ENCODE results near the gene SLC25A43.

DNA sequence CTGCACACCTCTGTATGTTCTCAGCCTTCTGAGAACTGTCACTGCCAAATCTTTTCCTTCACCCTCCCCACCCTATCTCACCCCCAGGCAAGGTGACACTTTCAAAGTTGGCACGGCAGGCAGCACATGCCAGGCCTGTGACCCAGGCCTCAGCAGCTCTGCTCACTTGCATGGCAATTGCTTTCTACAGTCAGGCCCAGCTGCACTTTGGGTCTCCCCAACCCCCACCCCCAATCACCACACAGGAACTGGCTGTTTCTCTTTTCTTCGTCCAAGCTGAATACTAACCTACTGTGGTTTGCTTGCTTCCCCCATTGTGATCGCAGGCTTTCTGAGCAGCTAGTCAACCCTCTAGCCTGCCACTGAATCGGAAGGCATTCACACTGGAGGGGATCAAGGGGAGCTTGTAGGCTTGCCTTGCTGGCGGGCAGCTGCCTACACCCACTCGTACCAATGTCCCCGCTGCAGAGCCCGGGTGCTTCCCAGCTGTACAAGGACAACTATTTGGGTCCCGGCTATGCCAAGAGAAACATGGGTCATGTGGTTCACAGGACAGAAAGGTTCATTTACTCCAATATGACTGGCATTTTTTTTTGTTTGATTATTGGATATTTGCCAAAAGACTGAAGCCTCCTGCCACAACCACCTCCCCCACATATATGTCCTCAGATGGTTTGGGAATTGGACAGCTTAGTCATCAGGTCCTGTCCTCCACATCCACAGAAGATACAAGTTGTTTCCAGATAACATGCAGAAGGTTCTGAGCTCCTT is 28.1 kb downstream of the SLC25A43 start:
- TF ChIP-seq, protein P1, sequence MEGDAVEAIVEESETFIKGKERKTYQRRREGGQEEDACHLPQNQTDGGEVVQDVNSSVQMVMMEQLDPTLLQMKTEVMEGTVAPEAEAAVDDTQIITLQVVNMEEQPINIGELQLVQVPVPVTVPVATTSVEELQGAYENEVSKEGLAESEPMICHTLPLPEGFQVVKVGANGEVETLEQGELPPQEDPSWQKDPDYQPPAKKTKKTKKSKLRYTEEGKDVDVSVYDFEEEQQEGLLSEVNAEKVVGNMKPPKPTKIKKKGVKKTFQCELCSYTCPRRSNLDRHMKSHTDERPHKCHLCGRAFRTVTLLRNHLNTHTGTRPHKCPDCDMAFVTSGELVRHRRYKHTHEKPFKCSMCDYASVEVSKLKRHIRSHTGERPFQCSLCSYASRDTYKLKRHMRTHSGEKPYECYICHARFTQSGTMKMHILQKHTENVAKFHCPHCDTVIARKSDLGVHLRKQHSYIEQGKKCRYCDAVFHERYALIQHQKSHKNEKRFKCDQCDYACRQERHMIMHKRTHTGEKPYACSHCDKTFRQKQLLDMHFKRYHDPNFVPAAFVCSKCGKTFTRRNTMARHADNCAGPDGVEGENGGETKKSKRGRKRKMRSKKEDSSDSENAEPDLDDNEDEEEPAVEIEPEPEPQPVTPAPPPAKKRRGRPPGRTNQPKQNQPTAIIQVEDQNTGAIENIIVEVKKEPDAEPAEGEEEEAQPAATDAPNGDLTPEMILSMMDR (IDR thresholded peaks at IDR 0.05; ENCODE audit: insufficient read depth, low read length), result no peak
- TF ChIP-seq SPI1 (IDR thresholded peaks at IDR 0.05; ENCODE audit: borderline replicate concordance, low read depth), result no peak
- TF ChIP-seq POLR2AphosphoS5 (IDR thresholded peaks at IDR 0.05; ENCODE audit: low read depth), result peak; percentile 61
- TF ChIP-seq GABPA (IDR thresholded peaks at IDR 0.05; ENCODE audit: low read depth), result no peak
- TF ChIP-seq, protein P2, sequence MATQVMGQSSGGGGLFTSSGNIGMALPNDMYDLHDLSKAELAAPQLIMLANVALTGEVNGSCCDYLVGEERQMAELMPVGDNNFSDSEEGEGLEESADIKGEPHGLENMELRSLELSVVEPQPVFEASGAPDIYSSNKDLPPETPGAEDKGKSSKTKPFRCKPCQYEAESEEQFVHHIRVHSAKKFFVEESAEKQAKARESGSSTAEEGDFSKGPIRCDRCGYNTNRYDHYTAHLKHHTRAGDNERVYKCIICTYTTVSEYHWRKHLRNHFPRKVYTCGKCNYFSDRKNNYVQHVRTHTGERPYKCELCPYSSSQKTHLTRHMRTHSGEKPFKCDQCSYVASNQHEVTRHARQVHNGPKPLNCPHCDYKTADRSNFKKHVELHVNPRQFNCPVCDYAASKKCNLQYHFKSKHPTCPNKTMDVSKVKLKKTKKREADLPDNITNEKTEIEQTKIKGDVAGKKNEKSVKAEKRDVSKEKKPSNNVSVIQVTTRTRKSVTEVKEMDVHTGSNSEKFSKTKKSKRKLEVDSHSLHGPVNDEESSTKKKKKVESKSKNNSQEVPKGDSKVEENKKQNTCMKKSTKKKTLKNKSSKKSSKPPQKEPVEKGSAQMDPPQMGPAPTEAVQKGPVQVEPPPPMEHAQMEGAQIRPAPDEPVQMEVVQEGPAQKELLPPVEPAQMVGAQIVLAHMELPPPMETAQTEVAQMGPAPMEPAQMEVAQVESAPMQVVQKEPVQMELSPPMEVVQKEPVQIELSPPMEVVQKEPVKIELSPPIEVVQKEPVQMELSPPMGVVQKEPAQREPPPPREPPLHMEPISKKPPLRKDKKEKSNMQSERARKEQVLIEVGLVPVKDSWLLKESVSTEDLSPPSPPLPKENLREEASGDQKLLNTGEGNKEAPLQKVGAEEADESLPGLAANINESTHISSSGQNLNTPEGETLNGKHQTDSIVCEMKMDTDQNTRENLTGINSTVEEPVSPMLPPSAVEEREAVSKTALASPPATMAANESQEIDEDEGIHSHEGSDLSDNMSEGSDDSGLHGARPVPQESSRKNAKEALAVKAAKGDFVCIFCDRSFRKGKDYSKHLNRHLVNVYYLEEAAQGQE (IDR thresholded peaks at IDR 0.05; ENCODE audit: insufficient replicate concordance, low read depth), result no peak
